Caco-2 (cell line): ENCODE results near the gene TCN2. TPM values are rescaled to one million over a fixed set of nuclear protein-coding genes. Genes with fewer than 3 reads are reported as not detected.
"Not testable (repeated sequence)": the region's sequence is repeated elsewhere in the genome, so short reads cannot be mapped to it uniquely, and the experiment has no call there.

Experiments used
- BruUV-seq: library from RNA; stranded (reverse); fragments of 400-500 nt; replicated peaks from 2 replicates; lab custom pipeline; 2021; lab: Mats Ljungman, UMichigan
- CTCF ChIA-PET: fragments of 300-600 bp; sonication (Branson Sonifier 250); formaldehyde crosslinking; loops from one replicate; lab custom pipeline; 2022; ENCODE audit warnings: antibody characterized with exemption; lab: Charles Lee
- POLR2A ChIA-PET: fragments of 300-600 bp; sonication (Branson Sonifier 250); formaldehyde crosslinking; loops from one replicate; lab custom pipeline; 2022; ENCODE audit warnings: antibody characterized with exemption; lab: Charles Lee
- DNase-seq, 2 experiments: peaks; one replicate each; pipeline versions ENCODE4 v3.0.0 to v3.0.0-alpha.2; 2020 to 2022
- H3K27me3 ChIP-seq: replicated peaks from 2 replicates; pipeline ENCODE4 v1.6.0; 2011; ENCODE audit warnings: low read length; ENCODE audit not compliant: control insufficient read depth, insufficient read depth
- H3K36me3 ChIP-seq: 2 replicates; pipeline ENCODE4 v1.5.1; 2011; ENCODE audit warnings: low read length; ENCODE audit not compliant: control insufficient read depth, insufficient read depth
- H3K4me1 ChIP-seq: fragments of 250-450 bp; sonication (Bioruptor Pico); 2 replicates; pipeline ENCODE4 v1.5.1; 2020; ENCODE audit warnings: mild to moderate bottlenecking
- H3K4me3 ChIP-seq: 2 replicates; pipeline ENCODE4 v1.5.1; 2011; ENCODE audit warnings: low read depth, mild to moderate bottlenecking, control low read depth, low read length
- H3K9me3 ChIP-seq: fragments of 250-450 bp; sonication (Bioruptor Pico); 2 replicates; pipeline ENCODE4 v1.5.1; 2020; ENCODE audit warnings: mild to moderate bottlenecking, moderate library complexity
- H3K27ac Mint-ChIP-seq: one replicate; pipeline ENCODE4 v1.8.0; 2022; ENCODE audit warnings: mixed read lengths; ENCODE audit not compliant: unreplicated experiment
- H3K27me3 Mint-ChIP-seq: one replicate; pipeline ENCODE4 v1.8.0; 2022; ENCODE audit warnings: mixed read lengths; ENCODE audit not compliant: insufficient read depth, unreplicated experiment
- H3K36me3 Mint-ChIP-seq: one replicate; pipeline ENCODE4 v1.8.0; 2022; ENCODE audit warnings: mild to moderate bottlenecking, mixed read lengths; ENCODE audit not compliant: insufficient read depth, unreplicated experiment
- H3K4me1 Mint-ChIP-seq: one replicate; pipeline ENCODE4 v1.8.0; 2022; ENCODE audit warnings: low read depth, mixed read lengths; ENCODE audit not compliant: unreplicated experiment
- H3K4me3 Mint-ChIP-seq: one replicate; pipeline ENCODE4 v1.8.0; 2022; ENCODE audit warnings: mild to moderate bottlenecking, moderate library complexity, mixed read lengths; ENCODE audit not compliant: unreplicated experiment
- H3K9me3 Mint-ChIP-seq: one replicate; pipeline ENCODE4 v1.8.0; 2022; ENCODE audit warnings: mixed read lengths; ENCODE audit not compliant: unreplicated experiment
- intact Hi-C: fragments of 100-400 bp; cut with micrococcal nuclease; formaldehyde crosslinking; loops from one replicate; pipeline ENCODE4 v1.10.0; 2022; ENCODE audit not compliant: unreplicated experiment
- total RNA-seq: library from RNA; stranded (reverse); gene quantifications from 2 replicates; pipeline ENCODE4 v1.2.3, GENCODE V29; 2022
- TF ChIP-seq, protein P1 (sequence below), 2 experiments: fragments of 200-600 bp in 1 of 2; IDR thresholded peaks; 1 replicate in 1 of 2; 2 replicates in 1 of 2; pipeline versions ENCODE4 v1.5.1 to v1.8.0; 2011 to 2022; ENCODE audit warnings: antibody characterized with exemption in 1 of 2, control low read depth in 1 of 2, inconsistent platforms in 1 of 2, low read depth in 1 of 2, low read length in 1 of 2, mild to moderate bottlenecking in 1 of 2, moderate library complexity in 1 of 2; ENCODE audit not compliant: insufficient read depth in 1 of 2, severe bottlenecking in 1 of 2, unreplicated experiment in 1 of 2

The TCN2 gene
- total RNA-seq, 1 experiment from 2014 or later = 13.8 TPM

DNA sequence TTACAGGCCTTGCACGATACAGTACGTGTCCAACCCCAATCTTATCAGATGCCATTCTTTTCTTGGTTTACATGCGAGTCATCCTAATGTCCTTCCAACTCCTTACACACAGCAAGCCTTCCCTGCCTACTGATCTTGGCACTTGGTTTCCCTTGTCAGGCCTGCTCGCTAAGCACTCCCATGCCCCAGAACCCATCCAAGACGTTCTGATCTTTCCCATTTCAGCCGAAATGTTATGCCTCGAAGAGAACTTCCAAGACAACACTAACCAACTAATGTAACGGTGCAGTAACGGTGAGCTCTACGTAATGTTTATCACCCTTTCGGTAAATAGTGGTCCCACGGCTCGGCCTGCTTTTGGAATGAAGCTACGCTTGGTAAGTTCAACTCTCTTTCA lies 15.8 kb upstream of the TCN2 start:
- ChIA-PET CTCF (interaction anchor here (0.6 to 1.0 kb wide), 5 partner anchors 11 to 303 kb away, joined by 3 to 6 read pairs (median 3); partner anchors contain the start of genes DUSP18 and GAL3ST1), POLR2A (interaction anchor here (0.6 to 1.4 kb wide), 6 partner anchors 11 to 699 kb away, joined by 3 to 14 read pairs (median 4); partner anchors contain the start of genes MORC2, TCN2 and TUG1)
- H3K27me3 ChIP-seq = no peaks in the 10 kb centered on the region

DNA sequence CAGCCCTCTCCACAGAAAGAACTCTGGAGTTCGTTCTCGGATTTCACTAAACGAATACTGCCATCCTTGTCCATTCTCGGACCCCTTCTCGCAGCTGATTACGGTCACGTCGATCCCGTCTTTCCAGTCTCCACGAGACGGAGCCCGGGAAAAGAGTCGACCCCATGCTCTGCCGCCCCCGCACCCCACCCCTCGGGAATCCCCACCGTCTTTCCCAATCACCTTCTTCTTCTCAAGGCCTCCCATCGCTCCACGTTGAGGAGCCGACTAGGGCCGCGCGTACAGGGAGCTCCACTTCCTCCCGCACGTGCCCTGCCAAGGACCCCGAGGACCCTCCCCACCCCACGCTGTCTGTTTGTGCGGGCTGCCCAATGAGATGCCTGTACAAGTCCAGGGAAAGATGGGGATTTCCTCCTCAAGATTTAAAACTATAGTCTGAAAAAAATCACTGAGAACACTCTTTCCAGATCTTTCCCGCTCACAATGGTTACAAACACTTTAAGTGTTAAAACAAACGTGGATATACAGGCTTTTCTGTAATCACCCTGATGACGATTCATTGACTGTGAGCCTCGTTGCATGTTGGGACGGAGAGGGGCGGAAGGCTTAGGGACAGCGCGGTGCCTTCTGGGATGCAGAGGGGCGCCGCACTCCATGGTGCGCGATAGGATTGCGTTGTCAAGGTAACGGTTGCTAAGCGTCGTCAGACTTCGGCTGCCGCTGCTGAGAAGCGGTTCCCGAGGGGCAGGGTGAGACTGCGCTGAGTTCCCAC lies 15.2 kb upstream of the TCN2 start, which contains the start of gene PES1:
Gene PES1, minus strand, starts transcription at position 323 of the 772 bp plus-strand sequence. Its CDS starts 77 bp downstream, at position 246.
- H3K4me1 Mint-ChIP-seq = no peaks in the 10 kb centered on the region

More for the DNA sequence above, 15.8 kb upstream of the TCN2 start:
- peaks cover 8% of the 10 kb centered on the region for H3K4me1 ChIP-seq
- H3K4me1 Mint-ChIP-seq = no peaks in the 10 kb centered on the region
- DNase-seq = no peak
- no peak overlapping the region for H3K4me3 Mint-ChIP-seq
- peaks cover 25% of the 10 kb centered on the region for H3K36me3 Mint-ChIP-seq
- H3K4me3 ChIP-seq = peak overlapping the region; percentile 77
- BruUV-seq = TSS peak; percentile 61
- no peaks in the 10 kb centered on the region; the same call in 1 of the 2 replicates for H3K36me3 ChIP-seq
- H3K9me3 ChIP-seq = no peaks in the 10 kb centered on the region
- intact Hi-C loops = no loop called here
- H3K27me3 Mint-ChIP-seq = peaks cover 4% of the 10 kb centered on the region
- H3K27ac Mint-ChIP-seq = no peak overlapping the region
- H3K9me3 Mint-ChIP-seq = no peaks in the 10 kb centered on the region
- TF ChIP-seq, protein P1, sequence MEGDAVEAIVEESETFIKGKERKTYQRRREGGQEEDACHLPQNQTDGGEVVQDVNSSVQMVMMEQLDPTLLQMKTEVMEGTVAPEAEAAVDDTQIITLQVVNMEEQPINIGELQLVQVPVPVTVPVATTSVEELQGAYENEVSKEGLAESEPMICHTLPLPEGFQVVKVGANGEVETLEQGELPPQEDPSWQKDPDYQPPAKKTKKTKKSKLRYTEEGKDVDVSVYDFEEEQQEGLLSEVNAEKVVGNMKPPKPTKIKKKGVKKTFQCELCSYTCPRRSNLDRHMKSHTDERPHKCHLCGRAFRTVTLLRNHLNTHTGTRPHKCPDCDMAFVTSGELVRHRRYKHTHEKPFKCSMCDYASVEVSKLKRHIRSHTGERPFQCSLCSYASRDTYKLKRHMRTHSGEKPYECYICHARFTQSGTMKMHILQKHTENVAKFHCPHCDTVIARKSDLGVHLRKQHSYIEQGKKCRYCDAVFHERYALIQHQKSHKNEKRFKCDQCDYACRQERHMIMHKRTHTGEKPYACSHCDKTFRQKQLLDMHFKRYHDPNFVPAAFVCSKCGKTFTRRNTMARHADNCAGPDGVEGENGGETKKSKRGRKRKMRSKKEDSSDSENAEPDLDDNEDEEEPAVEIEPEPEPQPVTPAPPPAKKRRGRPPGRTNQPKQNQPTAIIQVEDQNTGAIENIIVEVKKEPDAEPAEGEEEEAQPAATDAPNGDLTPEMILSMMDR (IDR thresholded peaks at IDR 0.05; ENCODE audit: insufficient read depth in 1 of 2, low read depth in 1 of 2, low read length in 1 of 2, severe bottlenecking in 1 of 2, unreplicated experiment in 1 of 2) = no peak

DNA sequence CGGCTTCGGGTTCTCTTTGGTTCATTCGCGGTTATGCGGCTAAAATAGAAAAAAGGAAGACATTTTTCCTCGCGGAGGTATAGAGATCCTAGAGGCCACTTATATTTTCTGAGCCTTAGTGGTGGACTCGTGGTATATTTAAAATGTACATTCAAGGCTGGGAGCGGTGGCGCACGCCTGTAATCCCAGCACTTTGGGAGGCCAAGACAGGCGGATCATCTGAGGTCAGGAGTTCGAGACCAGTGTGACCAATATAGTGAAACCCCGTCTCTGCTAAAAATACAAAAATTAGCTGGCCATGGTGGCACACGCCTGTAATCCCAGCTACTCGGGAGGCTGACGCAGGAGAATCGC lies 14.6 kb upstream of the TCN2 start:
- not testable (repeated sequence) for H3K4me3 Mint-ChIP-seq, H3K4me1 Mint-ChIP-seq, H3K27ac Mint-ChIP-seq, H3K36me3 ChIP-seq, H3K4me1 ChIP-seq, BruUV-seq, H3K27me3 Mint-ChIP-seq, H3K9me3 ChIP-seq, H3K27me3 ChIP-seq, DNase-seq, H3K9me3 Mint-ChIP-seq
- intact Hi-C loops = loop anchor here (1.0 kb wide), 1 partner anchor 18 kb away; the partner anchor contains the start of gene GAL3ST1
- peaks cover 14% of the 10 kb centered on the region for H3K36me3 Mint-ChIP-seq
- H3K4me3 ChIP-seq = 0 out of 2 replicates have a peak overlapping the region, but pooled peaks have one; percentile 2
- POLR2A ChIA-PET = interaction anchor here (0.6 to 1.4 kb wide), 7 partner anchors 9 to 486 kb away, joined by 3 to 16 read pairs (median 4); partner anchors contain the start of genes MORC2, TCN2 and TUG1
- CTCF ChIA-PET = interaction anchor here (1.0 kb wide), 1 partner anchor 76 kb away, joined by 3 read pairs; the partner anchor contains the start of gene DUSP18

More for the DNA sequence above, 15.2 kb upstream of the TCN2 start, which contains the start of gene PES1:
- H3K36me3 ChIP-seq = no peaks in the 10 kb centered on the region
- peaks cover 8% of the 10 kb centered on the region for H3K4me1 ChIP-seq
- Mint-ChIP-seq H3K27ac (no peak within 1 kb of the TSS), H3K9me3 (no peaks in the 10 kb centered on the region), H3K4me3 (no peak within 1 kb of the TSS), H3K36me3 (peaks cover 19% of the 10 kb centered on the region), H3K27me3 (peaks cover 4% of the 10 kb centered on the region)
- peak; percentile 95 to 97 for DNase-seq
- ChIA-PET CTCF (interaction anchor here (0.6 to 1.0 kb wide), 5 partner anchors 10 to 304 kb away, joined by 3 to 6 read pairs (median 3); partner anchors contain the start of genes DUSP18 and GAL3ST1), POLR2A (interaction anchor here (0.6 to 1.4 kb wide), 8 partner anchors 10 to 698 kb away, joined by 3 to 16 read pairs (median 4); partner anchors contain the start of genes MORC2, TCN2 and TUG1)
- TF ChIP-seq, protein P1 (IDR thresholded peaks at IDR 0.05; ENCODE audit: insufficient read depth in 1 of 2, low read depth in 1 of 2, low read length in 1 of 2, severe bottlenecking in 1 of 2, unreplicated experiment in 1 of 2) = no peak
- peak within 1 kb of the TSS; percentile 77 for H3K4me3 ChIP-seq
- H3K27me3 ChIP-seq = no peaks in the 10 kb centered on the region
- no peaks in the 10 kb centered on the region for H3K9me3 ChIP-seq
- intact Hi-C loops = loop anchor here (1.0 kb wide), 1 partner anchor 17 kb away; the partner anchor contains the start of gene GAL3ST1
- no TSS peak for BruUV-seq
